Measurements from ENCODE around the gene LIPC. TPM values are rescaled to one million over a fixed set of nuclear protein-coding genes. Genes with fewer than 3 reads are reported as not detected.
A peak's percentile ranks its signal among the peaks of the same experiment; 100 is the strongest.

Gene LIPC
- total RNA-seq, 1 donor from 2014 or later, result 1.0 TPM

DNA sequence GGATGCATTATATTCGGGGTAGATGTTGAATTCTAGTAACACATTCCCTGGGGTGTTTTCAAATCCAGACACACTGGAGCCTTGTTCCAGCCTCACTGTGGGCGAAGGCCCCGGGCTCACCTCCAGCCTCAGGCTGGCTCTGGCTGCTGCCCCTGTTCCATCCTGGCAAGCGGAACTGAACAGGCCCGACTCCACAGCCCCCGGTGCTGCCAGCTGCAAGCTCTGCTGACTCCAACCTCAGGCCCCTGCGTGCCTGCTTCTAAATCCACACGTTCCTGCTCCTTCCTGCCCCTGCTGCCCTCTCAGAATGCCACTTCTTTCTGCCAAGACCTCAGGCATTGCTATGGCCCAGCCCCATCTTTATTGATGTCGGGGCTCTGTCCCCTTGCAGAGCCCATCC is 90.6 kb downstream of the LIPC start:
- no peaks in the 10 kb centered on the region for H3K27me3 ChIP-seq (ENCODE audit: low read depth)
- no peaks in the 10 kb centered on the region for H3K9me3 ChIP-seq
- no peaks in the 10 kb centered on the region for H3K36me3 ChIP-seq
- DNase-seq (no peak), ATAC-seq (no peak)
- intact Hi-C loops (cut with DNase I), result no loop called here
- peaks cover 58% of the 10 kb centered on the region for H3K4me1 ChIP-seq
- no peak overlapping the region for H3K27ac ChIP-seq
- no peak overlapping the region for H3K4me3 ChIP-seq
- no peak for TF ChIP-seq CTCF (IDR thresholded peaks at IDR 0.05)

- H3K9me3 ChIP-seq, result no peaks in the 10 kb centered on the region
- H3K4me1 ChIP-seq, result peaks cover 63% of the 10 kb centered on the region
- H3K27me3 ChIP-seq (ENCODE audit: low read depth), result no peaks in the 10 kb centered on the region
- no peaks in the 10 kb centered on the region for H3K36me3 ChIP-seq
- no peak for TF ChIP-seq CTCF (IDR thresholded peaks at IDR 0.05)
- intact Hi-C loops (cut with DNase I), result no loop called here
- no peak overlapping the region for H3K27ac ChIP-seq
- DNase-seq, result no peak
- no peak overlapping the region for H3K4me3 ChIP-seq
- no peak for ATAC-seq
These were observed 91.1 kb downstream of the LIPC start for GRCh38 chr15:58522865-58523264.

DNA sequence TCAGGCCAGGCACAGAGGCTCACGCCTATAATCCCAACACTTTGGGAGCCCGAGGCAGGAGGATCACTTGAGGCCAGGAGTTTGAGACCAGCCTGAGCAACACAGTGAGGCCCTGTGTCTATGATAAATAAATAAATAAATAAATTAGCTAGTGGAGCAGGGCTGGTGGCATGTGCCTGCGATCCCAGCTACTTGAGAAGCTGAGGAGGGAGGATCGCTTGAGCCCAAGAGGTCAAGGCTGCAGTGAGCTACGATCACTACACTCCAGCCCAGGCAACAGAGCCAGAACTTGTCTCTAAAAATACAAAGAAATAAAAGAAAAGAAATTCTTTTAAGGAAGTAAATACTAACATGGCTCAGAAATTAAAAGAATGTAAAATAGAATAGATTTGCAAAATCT is 91.8 kb downstream of the LIPC start:
- Histone ChIP-seq H3K4me3 (no peak overlapping the region), H3K9me3 (no peaks in the 10 kb centered on the region), H3K27me3 (ENCODE audit: low read depth) (no peaks in the 10 kb centered on the region), H3K27ac (no peak overlapping the region), H3K4me1 (peaks cover 61% of the 10 kb centered on the region), H3K36me3 (no peaks in the 10 kb centered on the region)
- DNase-seq (no peak), ATAC-seq (no peak)
- intact Hi-C loops (cut with DNase I), result no loop called here
- TF ChIP-seq CTCF (IDR thresholded peaks at IDR 0.05), result no peak

DNA sequence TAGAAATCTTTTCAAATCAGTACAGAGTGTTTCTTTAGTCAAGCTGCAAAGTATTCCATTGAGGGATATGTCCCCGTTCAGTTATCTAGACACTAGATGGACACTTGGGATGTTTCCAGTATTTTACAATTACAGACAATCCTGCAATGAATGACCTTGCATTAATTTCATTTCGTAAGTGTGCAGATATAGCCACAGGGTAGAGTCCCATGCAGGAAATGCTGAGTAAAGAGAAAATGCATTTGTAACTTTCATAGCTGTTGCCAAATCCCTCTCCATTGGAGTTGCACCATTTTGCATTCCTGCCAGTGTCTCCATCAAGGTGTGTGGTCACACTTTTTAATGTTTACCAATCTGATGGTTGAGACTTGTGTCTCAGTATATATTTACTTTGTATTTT is 92.5 kb downstream of the LIPC start:
- DNase-seq, result no peak
- Histone ChIP-seq H3K27me3 (ENCODE audit: low read depth) (no peaks in the 10 kb centered on the region), H3K4me3 (no peak overlapping the region), H3K36me3 (no peaks in the 10 kb centered on the region), H3K27ac (no peak overlapping the region), H3K4me1 (peaks cover 60% of the 10 kb centered on the region), H3K9me3 (no peaks in the 10 kb centered on the region)
- ATAC-seq, result peak in 1 of 2 donors; percentile 3
- no peak for TF ChIP-seq CTCF (IDR thresholded peaks at IDR 0.05)
- intact Hi-C loops (cut with DNase I), result no loop called here

GRCh38 chr15:58525991-58526421 is 94.2 kb downstream of the LIPC start:
- DNase-seq (no peak), ATAC-seq (peak; percentile 34 to 35)
- no peak overlapping the region for H3K27ac ChIP-seq
- TF ChIP-seq CTCF (IDR thresholded peaks at IDR 0.05), result no peak
- intact Hi-C loops (cut with DNase I), result no loop called here
- no peaks in the 10 kb centered on the region for H3K9me3 ChIP-seq
- no peaks in the 10 kb centered on the region for H3K27me3 ChIP-seq (ENCODE audit: low read depth)
- H3K4me1 ChIP-seq, result peaks cover 49% of the 10 kb centered on the region
- H3K4me3 ChIP-seq, result no peak overlapping the region
- no peaks in the 10 kb centered on the region for H3K36me3 ChIP-seq
